ENCODE results near the gene NAPEPLD.
"Not testable (repeated sequence)": the region's sequence is repeated elsewhere in the genome, so short reads cannot be mapped to it uniquely, and the experiment has no call there.

- not testable (repeated sequence) for TF ChIP-seq POLR2A, CTCF, EP300 (IDR thresholded peaks at IDR 0.05)
Measured at GRCh38 chr7:103162641-103163040, 13.7 kb upstream of the NAPEPLD start.
